Osteoblast (primary cell): ENCODE results near the gene WSCD2. TPM values are rescaled to one million over a fixed set of nuclear protein-coding genes. Genes with fewer than 3 reads are reported as not detected.

ENCODE experiments used
- DNase-seq: peaks from one replicate; pipeline ENCODE4 v3.0.0; 2011; ENCODE audit warnings: low spot score, mixed read lengths; ENCODE audit not compliant: insufficient read length; ENCODE audit errors: missing footprints
- H2AFZ ChIP-seq: 2 replicates; pipeline ENCODE4 v1.6.0; 2011; ENCODE audit warnings: mild to moderate bottlenecking, low read length
- H3K27ac ChIP-seq: 2 replicates; pipeline ENCODE4 v1.5.1; 2011; ENCODE audit warnings: mild to moderate bottlenecking, low read depth, low read length, moderate library complexity
- H3K27me3 ChIP-seq: 2 replicates; pipeline ENCODE4 v1.6.0; 2012; ENCODE audit warnings: mild to moderate bottlenecking, control low read depth, inconsistent platforms, low read length, moderate library complexity; ENCODE audit not compliant: insufficient read depth
- H3K36me3 ChIP-seq: 2 replicates; pipeline ENCODE4 v1.5.1; 2011; ENCODE audit warnings: mild to moderate bottlenecking, low read length, control low read depth, moderate library complexity; ENCODE audit not compliant: insufficient read depth
- H3K4me1 ChIP-seq: 2 replicates; pipeline ENCODE4 v1.5.1; 2011; ENCODE audit warnings: mild to moderate bottlenecking, low read length, control low read depth, moderate library complexity; ENCODE audit not compliant: insufficient read depth
- H3K4me2 ChIP-seq: 2 replicates; pipeline ENCODE4 v1.6.0; 2011; ENCODE audit warnings: mild to moderate bottlenecking, low read length; ENCODE audit not compliant: insufficient read depth
- H3K4me3 ChIP-seq: fragments of 200-600 bp; sonication (generic); 3 replicates; pipeline ENCODE4 v1.5.1; 2012; ENCODE audit warnings: mild to moderate bottlenecking, low read length, inconsistent platforms; ENCODE audit not compliant: insufficient read depth
- H3K79me2 ChIP-seq: 2 replicates; pipeline ENCODE4 v1.6.0; 2012; ENCODE audit warnings: mild to moderate bottlenecking, low read length, control low read depth, inconsistent platforms; ENCODE audit not compliant: insufficient read depth
- H3K9me3 ChIP-seq: 2 replicates; pipeline ENCODE4 v1.5.1; 2011; ENCODE audit warnings: low read depth, low read length, control low read depth
- H4K20me1 ChIP-seq: 2 replicates; pipeline ENCODE4 v1.6.0; 2012; ENCODE audit warnings: mild to moderate bottlenecking, low read length, control low read depth; ENCODE audit not compliant: insufficient read depth
- CTCF ChIP-seq: IDR thresholded peaks from 2 replicates; pipeline ENCODE4 v1.5.1; 2011; ENCODE audit warnings: mild to moderate bottlenecking, low read depth, low read length, moderate library complexity; ENCODE audit errors: extremely low read depth
- total RNA-seq: library from RNA; depleted of rRNA; stranded (reverse); fragments of >200 nt; gene quantifications from 2 replicates; pipeline ENCODE4 v1.2.3, GENCODE V29; 2012

The WSCD2 gene
- total RNA-seq, 1 donor: 0.36 TPM

- Histone ChIP-seq H4K20me1 (no peaks in the 10 kb centered on the region), H3K4me1 (no peaks in the 10 kb centered on the region), H3K4me2 (no peak overlapping the region), H3K9me3 (no peaks in the 10 kb centered on the region), H2AFZ (no peak overlapping the region), H3K4me3 (no peak overlapping the region), H3K27ac (no peak overlapping the region), H3K79me2 (no peaks in the 10 kb centered on the region), H3K36me3 (no peaks in the 10 kb centered on the region), H3K27me3 (no peaks in the 10 kb centered on the region)
- no peak for DNase-seq
- TF ChIP-seq CTCF: no peak
These were observed 16.1 kb upstream of the WSCD2 start for GRCh38 chr12:108112832-108113556.

GRCh38 chr12:108115123-108116121 is 13.7 kb upstream of the WSCD2 start:
- Histone ChIP-seq H4K20me1 (no peaks in the 10 kb centered on the region), H3K79me2 (no peaks in the 10 kb centered on the region), H2AFZ (no peak overlapping the region), H3K4me3 (no peak overlapping the region), H3K27me3 (no peaks in the 10 kb centered on the region), H3K27ac (no peak overlapping the region), H3K4me2 (no peak overlapping the region), H3K4me1 (no peaks in the 10 kb centered on the region), H3K9me3 (no peaks in the 10 kb centered on the region), H3K36me3 (no peaks in the 10 kb centered on the region)
- DNase-seq: no peak
- no peak for TF ChIP-seq CTCF

GRCh38 chr12:108116254-108116653 is 12.8 kb upstream of the WSCD2 start:
- Histone ChIP-seq H3K36me3 (no peaks in the 10 kb centered on the region), H3K4me2 (no peak overlapping the region), H2AFZ (no peak overlapping the region), H4K20me1 (no peaks in the 10 kb centered on the region), H3K27ac (no peak overlapping the region), H3K79me2 (no peaks in the 10 kb centered on the region), H3K9me3 (no peaks in the 10 kb centered on the region), H3K27me3 (no peaks in the 10 kb centered on the region), H3K4me1 (no peaks in the 10 kb centered on the region), H3K4me3 (no peak overlapping the region)
- DNase-seq: no peak
- no peak for TF ChIP-seq CTCF

GRCh38 chr12:108116699-108117098 is 12.4 kb upstream of the WSCD2 start:
- H3K27ac ChIP-seq: no peak overlapping the region
- no peak overlapping the region for H2AFZ ChIP-seq
- no peak overlapping the region for H3K4me3 ChIP-seq
- no peak for TF ChIP-seq CTCF
- H3K27me3 ChIP-seq: no peaks in the 10 kb centered on the region
- no peaks in the 10 kb centered on the region for H4K20me1 ChIP-seq
- H3K4me2 ChIP-seq: no peak overlapping the region
- no peaks in the 10 kb centered on the region for H3K4me1 ChIP-seq
- H3K79me2 ChIP-seq: no peaks in the 10 kb centered on the region
- H3K36me3 ChIP-seq: no peaks in the 10 kb centered on the region
- H3K9me3 ChIP-seq: no peaks in the 10 kb centered on the region
- DNase-seq: no peak
